Right kidney (tissue), 1 donor: ENCODE data around the gene NMNAT2.

Experiments
- DNase-seq: peaks from one replicate; pipeline ENCODE4 v3.0.0-alpha.2; 2016

Gene NMNAT2

DNA sequence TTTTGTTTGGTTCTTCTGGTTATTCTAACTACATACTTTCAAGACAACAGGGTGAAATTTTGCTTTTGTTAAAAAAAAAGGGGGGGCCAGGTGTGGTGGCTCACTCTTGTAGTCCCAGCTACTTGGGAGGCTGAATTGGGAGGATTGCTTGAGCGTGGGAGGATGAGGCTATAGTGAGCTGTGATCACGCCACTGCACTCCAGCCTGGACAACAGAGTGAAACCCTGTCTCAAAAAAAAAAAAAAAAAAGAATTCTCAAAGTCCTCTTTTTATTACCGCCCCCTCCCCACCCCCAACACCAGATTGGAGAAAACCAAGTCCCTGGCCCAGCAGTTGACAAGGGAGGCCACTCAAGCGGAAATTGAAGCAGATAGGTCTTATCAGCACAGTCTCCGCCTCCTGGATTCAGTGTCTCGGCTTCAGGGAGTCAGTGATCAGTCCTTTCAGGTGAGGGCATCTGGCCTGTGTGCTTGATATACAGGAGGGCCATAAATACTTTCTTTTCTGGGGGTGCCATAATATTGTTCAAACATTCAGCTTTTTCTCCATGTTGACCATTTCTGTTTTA is 181.9 kb downstream of the NMNAT2 start:
- DNase-seq, result no peak

DNA sequence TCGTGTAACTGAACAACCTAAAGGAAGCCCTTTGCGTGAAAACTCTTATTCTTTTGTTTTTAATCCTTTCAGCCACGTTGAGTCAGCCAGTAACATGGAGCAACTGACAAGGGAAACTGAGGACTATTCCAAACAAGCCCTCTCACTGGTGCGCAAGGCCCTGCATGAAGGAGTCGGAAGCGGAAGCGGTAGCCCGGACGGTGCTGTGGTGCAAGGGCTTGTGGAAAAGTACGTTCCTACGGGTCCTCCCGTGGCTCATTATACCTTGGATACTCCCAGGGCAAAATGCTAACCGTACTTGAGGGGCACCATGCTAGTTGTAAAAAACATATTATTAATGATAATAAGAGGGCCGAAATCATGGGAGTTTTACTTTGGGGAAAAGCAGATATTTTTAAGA is 182.7 kb downstream of the NMNAT2 start:
- no peak for DNase-seq

DNA sequence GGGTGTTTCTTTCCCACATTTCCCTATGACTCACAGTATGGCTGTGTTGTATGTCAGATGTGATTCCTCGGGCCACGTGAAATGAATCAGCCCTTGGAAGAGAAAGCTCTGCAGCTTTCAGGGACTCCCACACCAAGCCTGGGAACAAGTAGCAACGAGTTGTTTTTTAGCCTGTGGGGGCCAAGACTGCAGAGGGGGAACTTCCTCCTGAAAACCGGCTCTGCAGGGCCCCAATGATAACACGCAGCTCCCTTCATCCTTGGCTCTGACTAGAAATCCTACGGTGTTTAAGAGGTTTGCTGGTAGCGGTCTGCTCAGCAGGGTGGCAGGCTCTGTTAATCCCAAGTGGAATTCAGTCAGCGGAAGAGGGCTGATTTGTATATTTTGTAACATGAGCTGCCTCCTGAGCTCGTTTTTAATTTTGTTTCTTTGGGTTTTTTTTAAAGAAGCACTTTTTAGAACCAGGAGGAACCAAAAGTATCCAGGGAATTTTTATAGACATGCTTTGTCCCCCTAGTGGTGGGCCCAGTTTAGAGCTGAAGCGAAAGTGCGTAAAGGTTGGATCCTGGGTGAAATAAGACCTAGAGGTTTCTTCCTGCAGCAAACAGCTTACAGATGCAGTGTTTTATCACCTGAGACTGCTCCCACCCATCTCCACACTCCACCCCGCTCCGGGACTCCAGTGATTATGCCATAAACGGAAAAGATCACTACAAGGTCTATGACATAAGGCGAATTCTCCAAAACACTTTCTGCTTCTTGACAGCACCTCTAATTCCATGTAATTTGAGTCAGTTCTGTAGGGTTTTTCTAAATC is 183.3 kb downstream of the NMNAT2 start:
- peak; percentile 82 for DNase-seq

DNA sequence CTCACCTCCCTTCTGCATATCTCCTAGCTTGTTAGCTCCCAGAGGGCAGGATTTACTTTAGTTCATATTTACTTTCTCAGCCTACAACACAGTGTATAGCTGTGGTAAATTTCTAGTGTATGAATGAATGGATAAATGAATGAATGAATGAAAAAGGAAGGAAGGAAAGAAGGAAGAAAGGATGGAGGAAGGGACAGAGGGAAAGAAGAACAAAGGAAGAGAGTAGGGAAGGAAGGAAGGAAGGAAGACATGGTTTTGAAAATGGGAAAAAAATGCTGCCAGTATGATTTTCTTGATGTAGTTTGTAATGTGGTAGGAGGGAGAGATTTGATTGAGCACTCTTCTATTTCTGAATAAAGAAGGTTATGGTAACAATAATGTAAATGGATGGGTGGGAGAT is 185.1 kb downstream of the NMNAT2 start:
- DNase-seq, result no peak

DNA sequence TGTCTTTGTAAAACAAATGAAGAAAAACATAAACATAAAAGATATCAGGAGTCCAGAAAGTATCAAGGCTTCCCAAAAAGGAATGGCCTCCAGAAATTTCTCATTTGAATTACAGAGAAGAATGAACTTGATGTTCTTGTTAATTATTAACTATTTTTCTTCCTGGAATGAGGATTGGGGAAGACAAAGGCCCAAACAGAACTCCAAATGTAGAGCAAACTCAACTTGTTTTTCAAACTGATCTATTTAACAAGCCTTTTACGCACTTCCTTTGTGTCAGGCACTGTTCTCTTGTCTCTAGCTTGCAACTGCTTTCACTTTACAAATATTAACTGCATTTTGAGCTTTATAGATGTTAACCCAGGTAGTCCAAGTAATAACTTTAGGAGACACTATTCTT is 186.6 kb downstream of the NMNAT2 start:
- DNase-seq, result no peak

DNA sequence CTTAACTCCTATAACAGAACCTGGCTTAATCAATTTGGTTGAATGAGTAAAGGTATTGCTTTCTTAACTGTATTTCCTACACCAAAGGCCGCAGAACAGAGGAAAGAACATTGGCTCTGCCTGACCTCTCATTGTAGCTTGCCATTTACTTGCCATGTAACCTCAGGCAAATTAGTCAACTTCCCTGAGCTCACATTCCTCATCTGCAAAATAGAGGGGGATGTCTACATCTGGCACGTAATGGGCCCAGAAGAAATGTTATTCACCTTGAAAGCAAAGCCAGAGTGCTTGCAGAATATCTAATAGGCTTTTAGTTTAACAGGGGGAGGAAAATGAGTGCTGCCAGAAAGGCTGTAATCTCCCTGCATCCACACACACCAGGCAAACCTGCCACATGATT is 187.8 kb downstream of the NMNAT2 start:
- DNase-seq, result no peak

DNA sequence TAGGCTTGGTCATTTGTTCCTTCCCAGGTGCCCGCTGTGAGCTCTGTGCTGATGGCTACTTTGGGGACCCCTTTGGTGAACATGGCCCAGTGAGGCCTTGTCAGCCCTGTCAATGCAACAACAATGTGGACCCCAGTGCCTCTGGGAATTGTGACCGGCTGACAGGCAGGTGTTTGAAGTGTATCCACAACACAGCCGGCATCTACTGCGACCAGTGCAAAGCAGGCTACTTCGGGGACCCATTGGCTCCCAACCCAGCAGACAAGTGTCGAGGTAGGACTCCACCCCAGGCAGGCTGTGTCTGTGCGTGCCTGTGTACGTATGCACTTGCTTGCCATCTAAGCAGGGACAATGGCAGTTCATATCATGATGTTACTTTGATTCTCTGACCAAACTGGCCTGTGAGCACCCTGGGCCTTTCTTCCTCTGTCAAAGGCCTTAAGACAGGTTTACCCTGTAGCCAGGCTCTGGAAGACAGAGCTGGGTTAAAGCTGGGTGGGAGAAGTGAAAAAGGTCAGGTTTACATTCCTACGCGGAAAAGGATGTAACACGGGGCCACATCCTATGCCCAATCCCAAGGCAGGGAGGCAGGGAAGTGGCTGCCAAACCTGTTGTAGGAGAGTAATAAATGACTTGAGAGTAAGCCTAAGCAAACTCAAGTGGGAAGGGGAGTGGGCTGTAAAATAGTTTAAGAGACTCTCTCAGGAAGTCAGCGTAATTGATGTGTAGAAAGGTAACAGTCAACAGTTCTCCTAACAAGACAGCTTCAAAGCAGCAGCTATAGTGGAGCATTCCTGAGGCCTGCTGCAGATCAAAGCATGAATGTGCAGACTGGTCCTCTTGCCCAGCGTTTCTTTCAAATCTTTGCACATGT is 189.6 kb downstream of the NMNAT2 start:
- DNase-seq, result no peak

DNA sequence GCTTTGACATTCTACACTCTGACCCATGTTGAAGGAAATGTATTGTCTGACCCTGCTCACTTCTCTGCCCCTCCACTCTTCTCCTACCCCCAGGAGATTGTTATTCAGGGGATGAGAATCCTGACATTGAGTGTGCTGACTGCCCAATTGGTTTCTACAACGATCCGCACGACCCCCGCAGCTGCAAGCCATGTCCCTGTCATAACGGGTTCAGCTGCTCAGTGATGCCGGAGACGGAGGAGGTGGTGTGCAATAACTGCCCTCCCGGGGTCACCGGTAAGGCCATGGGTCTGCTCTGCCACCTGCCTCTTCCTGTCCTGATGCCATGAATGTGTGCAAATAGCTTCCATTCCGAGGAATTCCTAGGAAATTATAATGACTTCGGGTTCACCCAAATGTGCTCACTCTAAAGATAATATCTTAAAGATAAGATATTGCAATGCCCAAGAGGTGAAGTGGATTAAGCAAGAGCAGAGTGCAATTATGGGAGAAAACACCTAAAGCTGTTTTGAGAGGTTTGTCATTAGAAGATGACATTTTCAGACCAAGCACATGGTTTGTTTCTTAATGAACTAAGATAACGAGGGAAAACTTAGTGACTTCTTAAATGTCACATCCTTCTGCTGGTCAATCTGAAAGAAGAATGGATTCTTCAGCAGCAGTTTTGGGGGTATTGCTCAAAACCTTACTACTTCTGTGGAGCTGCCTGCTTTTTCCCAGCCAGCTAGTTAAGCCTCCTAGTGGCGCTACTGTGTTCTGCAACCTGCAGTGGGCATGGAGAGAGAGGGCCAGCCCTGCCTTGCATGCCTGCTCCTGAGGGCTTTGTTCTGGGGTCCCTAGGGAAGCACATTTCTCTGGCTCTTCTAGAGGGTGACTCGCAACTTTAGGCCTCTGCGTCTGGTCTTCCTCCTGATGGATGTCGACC is 190.5 kb downstream of the NMNAT2 start:
- peak; percentile 49 for DNase-seq

DNA sequence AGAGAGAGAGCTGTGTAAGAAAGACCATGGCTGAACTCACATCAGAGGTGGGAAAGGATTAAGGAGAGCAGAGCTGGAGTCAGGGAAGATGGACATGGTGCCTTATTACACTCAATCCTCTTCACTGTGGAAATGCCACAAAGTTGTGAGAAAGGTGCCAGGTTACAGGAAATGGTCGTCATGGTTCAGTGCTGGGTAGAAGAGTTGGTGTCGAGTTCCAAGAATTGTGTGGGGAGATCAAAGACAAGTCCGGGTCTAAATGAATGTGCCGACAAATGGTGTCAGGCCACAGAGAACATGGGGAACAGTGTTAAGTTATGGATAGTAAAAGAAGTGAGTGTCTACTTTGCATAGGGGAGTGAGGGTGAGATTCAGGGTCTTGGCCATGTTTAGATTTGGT is 191.2 kb downstream of the NMNAT2 start:
- DNase-seq, result no peak

DNA sequence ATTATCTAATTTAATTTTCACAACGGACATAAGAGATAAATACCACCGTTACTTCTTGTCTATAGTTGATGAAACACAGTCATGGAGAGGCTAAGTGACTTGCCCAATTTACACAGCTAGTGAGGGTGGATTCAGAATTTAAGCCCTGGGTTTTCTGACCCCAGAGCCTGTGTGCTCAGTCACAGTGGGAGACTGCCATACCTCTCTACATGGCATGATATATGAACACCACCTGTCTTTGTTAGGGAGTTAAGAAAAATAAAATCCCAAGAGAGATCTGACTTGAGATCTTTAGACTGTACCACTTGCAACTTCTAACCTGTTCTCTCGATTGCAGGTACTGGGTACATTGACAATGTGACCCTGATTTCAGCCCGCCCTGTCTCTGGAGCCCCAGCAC is 191.8 kb downstream of the NMNAT2 start:
- DNase-seq, result peak; percentile 19

DNA sequence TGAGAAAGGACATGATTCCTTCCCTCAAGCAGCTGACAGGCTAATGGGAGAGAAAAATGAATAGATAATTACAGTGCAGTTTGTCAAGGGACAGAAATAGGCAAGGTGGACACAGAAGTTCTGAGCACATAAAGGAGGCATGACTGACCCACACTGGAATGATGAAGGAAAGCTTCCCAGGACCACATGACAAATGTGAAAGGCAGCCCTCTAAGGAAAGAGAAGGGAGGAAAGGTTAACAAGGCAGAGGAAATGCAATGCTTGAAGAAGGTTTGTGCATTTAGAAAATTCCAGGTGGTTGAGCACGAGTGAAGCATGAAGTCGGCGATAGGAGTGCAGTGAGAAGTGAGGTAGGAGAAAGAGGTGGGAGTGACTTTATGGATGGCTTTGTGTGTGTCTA is 194.7 kb downstream of the NMNAT2 start:
- no peak for DNase-seq

DNA sequence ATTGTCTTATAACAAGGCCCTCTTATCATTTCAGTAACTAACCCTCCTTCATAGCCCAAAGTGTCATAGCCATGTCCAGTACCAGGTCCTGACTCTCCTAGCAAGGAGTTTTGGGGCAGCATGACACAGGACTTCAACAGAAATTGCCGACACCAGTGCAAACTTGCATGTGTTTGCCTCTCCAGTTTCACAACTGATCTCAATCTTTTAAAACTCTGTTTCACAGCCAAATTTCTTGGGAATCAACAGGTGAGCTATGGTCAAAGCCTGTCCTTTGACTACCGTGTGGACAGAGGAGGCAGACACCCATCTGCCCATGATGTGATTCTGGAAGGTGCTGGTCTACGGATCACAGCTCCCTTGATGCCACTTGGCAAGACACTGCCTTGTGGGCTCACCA is 195.3 kb downstream of the NMNAT2 start:
- DNase-seq, result no peak

DNA sequence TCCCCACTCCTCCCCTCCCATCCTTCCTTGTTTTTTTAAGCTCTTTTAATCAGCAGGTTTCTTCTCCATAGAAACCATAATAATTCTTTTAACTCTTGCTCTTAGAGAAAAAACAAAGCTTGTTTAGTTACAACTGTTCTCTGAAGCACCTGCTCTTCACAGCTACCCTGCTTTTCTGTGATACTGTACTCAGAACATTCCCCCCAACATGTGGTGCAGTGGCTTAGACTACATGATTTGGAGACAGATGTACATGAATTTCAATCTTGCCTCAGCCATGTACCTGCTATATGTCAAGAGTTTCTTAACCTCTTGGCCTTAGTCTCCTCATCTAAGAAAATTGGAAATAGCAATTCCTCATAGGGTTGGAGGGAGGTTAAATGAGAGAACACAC is 198.6 kb downstream of the NMNAT2 start:
- no peak for DNase-seq

DNA sequence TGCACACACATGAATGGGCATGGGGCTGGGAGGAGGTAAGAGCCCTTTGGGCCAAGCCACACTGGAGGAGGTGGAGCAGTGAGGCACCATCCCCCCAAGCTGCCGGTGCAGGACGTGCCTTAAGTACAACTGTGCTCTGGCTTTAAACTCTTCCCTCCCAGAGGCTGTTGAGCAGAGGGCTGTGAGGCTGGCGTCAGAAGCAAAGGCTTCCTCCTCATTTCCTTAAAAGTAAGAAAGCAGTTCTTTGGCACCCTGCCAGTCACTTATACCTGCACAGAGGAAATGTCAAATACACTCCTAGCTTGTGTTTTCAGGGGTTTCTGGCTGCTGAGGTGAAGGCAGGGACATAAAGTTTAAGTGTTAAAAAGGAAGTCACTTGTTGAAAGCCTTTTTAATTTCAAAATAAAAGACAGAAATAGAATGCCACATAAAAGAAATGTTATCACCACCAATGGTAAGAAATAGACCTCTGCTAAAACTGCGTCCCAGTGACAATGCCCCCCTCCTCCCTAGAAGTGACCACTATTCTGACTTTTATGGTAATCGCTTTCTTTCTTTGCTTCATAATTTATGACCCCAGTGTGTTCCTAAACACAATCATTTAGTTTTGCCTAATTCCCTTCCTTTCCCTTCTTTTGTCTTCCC is 199.1 kb downstream of the NMNAT2 start:
- peak; percentile 54 for DNase-seq

DNA sequence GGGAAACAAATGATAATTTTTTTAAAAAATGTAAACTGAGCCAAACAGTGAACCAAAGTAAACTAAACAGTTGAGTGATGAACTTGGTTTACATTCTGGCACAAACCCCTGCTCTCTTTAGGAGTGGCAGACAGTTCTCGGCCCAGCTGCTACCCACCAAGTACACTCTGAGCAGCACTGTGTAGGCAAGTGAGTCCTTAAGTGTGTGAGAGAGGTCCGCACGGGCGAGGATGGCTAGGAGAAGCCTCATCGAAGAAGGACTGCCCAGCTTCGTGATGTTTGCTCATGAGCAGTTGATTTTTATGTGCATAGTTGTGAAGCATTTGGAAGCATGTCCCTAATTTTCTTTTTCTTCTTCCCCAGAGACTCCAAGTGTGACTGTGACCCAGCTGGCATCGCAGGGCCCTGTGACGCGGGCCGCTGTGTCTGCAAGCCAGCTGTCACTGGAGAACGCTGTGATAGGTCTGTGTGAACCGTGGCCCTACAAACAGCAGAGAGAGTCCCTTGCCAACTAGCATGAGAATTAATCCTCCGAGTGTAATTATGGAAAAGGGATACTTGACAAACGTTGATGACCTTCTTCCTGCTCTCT is 200.1 kb downstream of the NMNAT2 start:
- DNase-seq, result no peak

DNA sequence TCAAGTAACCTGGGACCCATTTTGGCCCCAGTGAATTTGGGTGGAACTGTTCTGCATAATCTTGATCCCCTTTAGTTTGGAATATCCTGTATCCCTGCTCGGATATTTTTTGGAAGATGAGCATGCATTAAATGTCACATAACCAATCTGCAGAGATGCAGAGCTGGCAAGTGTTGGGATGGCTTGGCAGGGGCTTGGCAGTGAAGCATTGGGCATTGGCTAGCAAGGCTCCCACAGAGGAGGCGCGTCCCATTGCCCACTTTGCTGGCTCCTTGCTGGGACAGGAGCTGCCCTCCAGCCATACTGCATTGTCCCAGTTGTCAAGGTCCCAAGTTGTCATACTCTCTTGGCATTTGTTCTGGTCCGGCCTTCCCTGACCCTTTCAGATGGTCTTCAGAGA is 202.2 kb downstream of the NMNAT2 start:
- DNase-seq, result no peak

DNA sequence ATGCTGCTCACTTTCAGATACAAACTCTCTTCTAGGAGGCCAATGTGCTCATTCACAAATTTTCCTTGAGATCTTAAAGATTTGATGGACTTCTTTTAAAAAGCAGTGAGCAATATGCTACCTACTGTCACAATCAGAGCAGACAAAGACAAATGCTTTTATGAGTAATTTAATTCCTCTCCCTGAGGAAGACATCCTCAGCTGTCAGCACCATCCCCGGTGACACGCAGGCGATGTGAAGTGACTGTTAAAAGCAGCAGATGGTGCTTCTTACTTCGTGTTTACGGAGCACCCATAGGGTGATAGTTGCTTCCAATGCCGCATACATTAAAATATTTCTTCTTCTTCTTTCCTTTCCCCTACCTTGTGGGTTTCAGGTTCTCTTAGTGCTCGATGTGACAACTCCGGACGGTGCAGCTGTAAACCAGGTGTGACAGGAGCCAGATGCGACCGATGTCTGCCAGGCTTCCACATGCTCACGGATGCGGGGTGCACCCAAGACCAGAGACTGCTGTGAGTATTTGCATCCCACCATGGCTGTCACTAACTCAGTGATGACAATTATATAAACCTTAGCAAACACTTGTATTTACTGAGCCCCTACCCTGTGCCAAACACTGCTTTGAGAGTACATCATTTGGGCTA is 203.0 kb downstream of the NMNAT2 start:
- DNase-seq, result no peak

DNA sequence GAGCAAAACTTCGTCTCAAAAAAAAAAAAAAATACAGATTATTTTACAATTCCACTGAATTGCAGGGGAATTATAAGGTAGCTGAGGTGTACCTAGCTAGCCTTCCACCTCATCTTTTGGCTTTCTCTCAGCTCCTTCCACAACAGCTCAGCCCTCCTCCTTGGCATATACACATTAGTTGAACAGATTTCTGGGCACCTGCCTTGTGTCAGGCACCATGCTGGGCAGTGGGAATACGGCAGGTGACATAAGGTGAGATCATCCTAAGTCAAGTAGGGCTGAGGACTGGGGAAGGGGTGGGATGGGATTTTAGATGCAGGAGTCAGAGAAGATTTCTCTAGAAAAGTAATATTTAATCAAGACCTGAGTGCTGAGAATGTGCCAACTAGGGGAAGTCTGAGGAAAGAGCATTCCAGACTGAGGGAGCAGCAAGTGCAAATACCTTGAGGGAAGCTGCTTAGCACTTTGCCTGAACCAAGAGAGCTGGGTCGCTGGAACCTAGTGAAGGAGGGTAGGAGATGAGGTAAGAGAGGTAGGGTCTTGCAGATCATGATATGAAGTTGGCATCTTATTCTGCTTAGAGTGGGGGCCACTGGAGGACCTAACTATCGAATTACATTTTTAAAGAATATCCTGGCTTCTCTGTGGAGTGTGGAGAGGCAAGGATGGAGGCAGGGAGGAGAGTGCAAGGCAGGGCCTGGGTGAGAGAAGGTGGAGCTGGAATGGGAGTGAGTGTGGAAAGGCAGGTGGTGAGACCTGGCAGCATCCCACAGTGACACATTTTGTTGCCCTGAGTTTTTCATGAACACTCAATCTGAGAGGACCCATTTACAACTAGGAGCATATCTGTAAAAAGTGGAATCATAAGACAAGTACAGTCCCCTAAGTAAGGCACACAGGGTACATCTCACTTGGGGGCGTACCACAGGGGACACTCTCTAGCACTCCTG is 203.9 kb downstream of the NMNAT2 start:
- DNase-seq, result no peak

DNA sequence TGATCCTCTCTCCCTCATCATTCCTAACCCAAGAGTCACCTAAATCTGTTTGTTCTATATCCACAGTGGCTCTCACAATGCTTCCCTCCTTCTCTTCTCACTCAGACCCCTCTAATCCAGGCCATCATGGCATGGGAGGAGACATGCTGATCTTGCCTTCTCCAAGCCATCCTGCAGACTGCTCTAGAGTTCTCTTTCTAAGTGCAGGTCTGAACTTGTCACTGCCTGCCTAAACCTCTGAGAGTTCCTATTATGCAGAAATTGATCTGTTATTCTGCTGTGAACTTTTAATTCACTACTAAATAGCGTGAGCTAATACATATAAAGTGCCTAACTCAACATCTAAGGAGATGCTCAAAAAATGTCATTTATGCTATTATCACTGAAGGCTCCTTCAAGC is 205.3 kb downstream of the NMNAT2 start:
- DNase-seq, result no peak

DNA sequence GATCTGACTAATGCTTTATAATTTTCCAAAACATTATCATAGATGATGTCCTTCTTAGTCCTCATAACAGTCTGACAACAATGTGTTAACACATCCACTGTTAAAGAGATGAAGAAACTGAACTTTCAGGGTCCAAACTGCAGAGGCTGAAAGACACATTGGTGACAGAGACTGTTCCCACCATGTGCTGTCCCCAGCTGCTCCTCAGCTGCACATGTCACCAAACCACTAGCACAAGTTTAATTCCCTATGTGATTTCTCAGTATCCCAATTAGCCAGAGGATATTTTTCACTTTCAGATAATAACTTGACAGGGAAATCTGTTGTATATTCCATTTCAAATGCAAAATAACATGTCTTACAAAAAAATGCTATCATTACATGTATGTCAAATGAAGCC is 207.5 kb downstream of the NMNAT2 start:
- DNase-seq, result no peak
